Measurements from ENCODE around the gene PGAP2. TPM values are rescaled to one million over a fixed set of nuclear protein-coding genes. Genes with fewer than 3 reads are reported as not detected.

PGAP2 gene
- total RNA-seq, 3 donors from 2014 or later: 12.3 to 24.3 (median 20.6) TPM

DNA sequence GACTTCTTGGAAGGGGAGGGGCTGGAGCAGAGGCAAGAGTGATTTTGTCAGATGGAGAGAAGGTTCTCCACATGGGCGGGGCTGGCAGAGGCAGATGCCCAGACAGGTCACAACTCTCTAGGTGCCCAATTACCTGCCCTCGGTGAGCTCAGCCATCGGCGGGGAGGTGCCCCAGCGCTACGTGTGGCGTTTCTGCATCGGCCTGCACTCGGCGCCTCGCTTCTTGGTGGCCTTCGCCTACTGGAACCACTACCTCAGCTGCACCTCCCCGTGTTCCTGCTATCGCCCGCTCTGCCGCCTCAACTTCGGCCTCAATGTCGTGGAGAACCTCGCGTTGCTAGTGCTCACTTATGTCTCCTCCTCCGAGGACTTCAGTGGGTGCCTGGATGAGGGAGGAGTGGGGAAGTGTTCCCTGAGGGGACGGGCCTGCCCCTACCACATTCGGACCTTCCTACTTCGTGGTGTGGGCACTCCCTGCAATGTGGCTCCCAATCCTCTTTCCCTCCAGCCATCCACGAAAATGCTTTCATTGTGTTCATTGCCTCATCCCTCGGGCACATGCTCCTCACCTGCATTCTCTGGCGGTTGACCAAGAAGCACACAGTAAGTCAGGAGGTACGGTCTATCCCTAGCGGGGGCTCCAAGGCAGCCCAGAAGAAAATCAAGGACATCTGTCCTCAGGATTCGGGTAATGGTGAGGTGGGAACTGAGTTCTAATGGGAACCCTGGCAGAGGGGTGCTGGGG is 15.6 kb downstream of the PGAP2 start:
- DNase-seq (ENCODE audit: low spot score in 2 of 2): no peak
- Histone ChIP-seq H3K4me3 (no peak overlapping the region), H3K4me1 (no peaks in the 10 kb centered on the region), H3K27ac (no peak overlapping the region), H3K9me3 (no peaks in the 10 kb centered on the region), H3K36me3 (no peaks in the 10 kb centered on the region), H3K27me3 (no peaks in the 10 kb centered on the region)
- intact Hi-C loops (cut with DNase I; ENCODE audit: low total_unique reads): no loop called here
- TF ChIP-seq POLR2A (IDR thresholded peaks at IDR 0.05) (no peak), POLR2AphosphoS5 (IDR thresholded peaks at IDR 0.05) (no peak), CTCF (IDR thresholded peaks at IDR 0.05) (no peak)

GRCh38 chr11:3824714-3825472 is 16.5 kb downstream of the PGAP2 start:
- peak in 1 of 3 donors; percentile 10 for TF ChIP-seq CTCF (IDR thresholded peaks at IDR 0.05)
- TF ChIP-seq POLR2A (IDR thresholded peaks at IDR 0.05): no peak
- Histone ChIP-seq H3K4me3 (no peak overlapping the region), H3K36me3 (no peaks in the 10 kb centered on the region), H3K27ac (no peak overlapping the region), H3K9me3 (no peaks in the 10 kb centered on the region), H3K4me1 (no peaks in the 10 kb centered on the region), H3K27me3 (no peaks in the 10 kb centered on the region)
- intact Hi-C loops (cut with DNase I; ENCODE audit: low total_unique reads): no loop called here
- no peak for DNase-seq (ENCODE audit: low spot score in 2 of 2)

DNA sequence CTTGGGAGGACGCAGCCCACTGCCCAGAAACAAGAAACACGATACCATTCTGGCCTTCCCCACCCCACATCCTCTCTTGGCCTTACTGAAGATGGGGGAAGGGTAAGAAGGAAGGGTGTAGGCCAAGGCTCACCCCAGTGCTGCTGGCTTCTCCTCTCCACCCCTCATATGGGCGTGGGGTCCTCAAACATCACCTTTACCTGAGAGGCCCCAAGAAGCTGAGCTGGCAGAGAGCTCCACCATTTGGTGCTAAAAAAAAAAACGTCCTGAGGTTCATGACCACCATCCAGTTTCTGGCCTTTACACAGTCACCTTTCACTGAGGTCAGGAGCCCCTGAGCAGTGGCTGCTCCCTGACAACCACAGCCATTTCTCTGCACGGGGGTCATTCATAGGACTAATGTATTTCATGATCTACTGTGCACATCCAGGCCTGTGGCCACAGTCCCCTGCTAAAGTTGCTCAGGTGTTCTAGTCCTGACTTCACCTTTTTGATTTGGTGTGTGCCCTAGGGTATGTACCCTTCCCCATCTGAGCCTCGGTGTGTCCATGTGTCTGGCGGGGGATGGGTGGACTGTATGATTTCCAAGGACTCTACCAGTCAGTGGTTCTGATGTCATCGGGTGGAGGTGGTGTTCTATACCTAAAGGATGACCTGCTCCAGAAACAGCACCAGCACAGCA is 17.3 kb downstream of the PGAP2 start:
- intact Hi-C loops (cut with DNase I; ENCODE audit: low total_unique reads): no loop called here
- Histone ChIP-seq H3K36me3 (no peaks in the 10 kb centered on the region), H3K4me1 (no peaks in the 10 kb centered on the region), H3K4me3 (no peak overlapping the region), H3K27me3 (no peaks in the 10 kb centered on the region), H3K9me3 (no peaks in the 10 kb centered on the region), H3K27ac (no peak overlapping the region)
- DNase-seq (ENCODE audit: low spot score in 2 of 2): no peak
- no peak for TF ChIP-seq POLR2AphosphoS5 (IDR thresholded peaks at IDR 0.05)
- no peak for TF ChIP-seq POLR2A (IDR thresholded peaks at IDR 0.05)
- TF ChIP-seq CTCF (IDR thresholded peaks at IDR 0.05): no peak

GRCh38 chr11:3826721-3827120 is 18.4 kb downstream of the PGAP2 start:
- Histone ChIP-seq H3K27ac (no peak overlapping the region), H3K27me3 (no peaks in the 10 kb centered on the region), H3K36me3 (no peaks in the 10 kb centered on the region), H3K9me3 (no peaks in the 10 kb centered on the region), H3K4me1 (no peaks in the 10 kb centered on the region), H3K4me3 (no peak overlapping the region)
- DNase-seq (ENCODE audit: low spot score in 2 of 2): no peak
- no peak for TF ChIP-seq CTCF (IDR thresholded peaks at IDR 0.05)
- no peak for TF ChIP-seq POLR2AphosphoS5 (IDR thresholded peaks at IDR 0.05)
- no peak for TF ChIP-seq POLR2A (IDR thresholded peaks at IDR 0.05)
- intact Hi-C loops (cut with DNase I; ENCODE audit: low total_unique reads): no loop called here
